ENCODE results near the gene IFT43.

Gene IFT43

DNA sequence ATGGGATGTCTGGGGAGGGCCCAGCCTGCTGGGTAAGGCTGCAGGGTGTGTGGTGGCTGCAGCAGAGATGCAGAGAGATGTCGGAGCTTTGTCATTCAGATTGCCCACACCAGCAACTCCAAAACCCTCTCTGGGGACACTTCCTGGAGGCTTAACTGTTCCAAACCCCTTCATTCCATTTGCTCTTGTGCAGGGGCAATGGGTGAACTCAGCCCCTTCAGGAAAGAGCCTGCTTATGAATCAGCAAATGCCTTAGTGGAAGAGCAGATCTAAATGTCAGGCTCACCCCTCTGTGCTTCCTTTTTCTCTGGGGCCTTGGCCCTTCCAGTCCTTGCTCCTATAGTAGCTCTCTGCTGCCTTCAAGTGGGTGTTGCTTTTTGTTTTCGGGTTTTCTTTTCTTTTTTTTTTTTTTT lies 129.5 kb downstream of the IFT43 start:
- no peak for DNase-seq

DNA sequence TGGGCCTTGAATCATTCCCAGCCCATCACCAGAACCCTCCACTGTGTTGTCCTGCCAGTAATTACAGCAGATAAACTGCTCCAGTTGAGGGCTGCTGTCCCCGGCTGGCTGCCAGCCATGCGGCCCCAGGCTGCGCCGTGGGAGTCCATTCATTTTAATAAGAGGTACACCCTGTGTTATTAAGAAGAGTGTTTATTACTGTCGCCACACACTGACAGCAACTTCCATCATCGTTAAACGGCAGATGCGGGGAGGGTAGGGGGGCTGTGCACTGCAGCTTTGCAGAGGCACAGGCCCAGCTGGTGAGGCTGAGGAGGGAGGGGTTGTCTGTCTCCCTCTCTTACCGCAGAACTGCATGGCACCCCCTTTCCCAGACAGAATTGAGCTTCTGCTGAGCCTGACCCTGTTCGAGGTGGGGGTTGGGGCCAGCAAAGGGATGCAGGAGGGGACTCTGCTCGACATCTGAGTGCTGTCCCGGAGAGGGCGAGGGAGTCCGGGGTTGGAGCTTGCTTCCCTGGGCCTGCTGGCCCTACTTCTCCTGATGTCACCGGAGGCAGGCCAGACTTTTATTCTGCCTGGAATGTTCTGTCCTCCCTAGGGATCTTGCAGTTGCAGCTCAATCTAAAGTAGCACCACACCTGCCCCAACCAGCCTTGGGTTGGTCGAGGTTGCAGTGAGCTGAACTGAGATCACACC lies 132.4 kb downstream of the IFT43 start:
- DNase-seq: no peak

DNA sequence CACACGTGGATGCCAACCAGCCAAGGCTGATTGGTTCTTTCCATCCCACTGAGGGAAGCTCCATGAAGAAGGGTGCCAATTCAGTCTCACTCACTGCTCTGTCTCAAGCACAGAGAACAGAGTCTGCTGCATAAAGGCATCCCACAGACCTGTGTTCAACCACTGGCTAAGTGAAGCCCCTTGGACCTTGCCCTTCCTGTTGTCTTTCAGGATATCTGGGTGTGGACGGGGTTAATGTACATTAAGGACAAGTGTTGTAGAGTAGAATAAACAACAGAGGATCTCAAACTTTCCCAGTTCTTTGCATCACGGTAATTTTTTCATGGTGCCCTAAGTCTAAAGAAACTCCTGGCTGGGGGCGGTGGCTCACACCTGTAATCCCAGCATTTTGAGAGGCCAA lies 133.0 kb downstream of the IFT43 start:
- no peak for DNase-seq

DNA sequence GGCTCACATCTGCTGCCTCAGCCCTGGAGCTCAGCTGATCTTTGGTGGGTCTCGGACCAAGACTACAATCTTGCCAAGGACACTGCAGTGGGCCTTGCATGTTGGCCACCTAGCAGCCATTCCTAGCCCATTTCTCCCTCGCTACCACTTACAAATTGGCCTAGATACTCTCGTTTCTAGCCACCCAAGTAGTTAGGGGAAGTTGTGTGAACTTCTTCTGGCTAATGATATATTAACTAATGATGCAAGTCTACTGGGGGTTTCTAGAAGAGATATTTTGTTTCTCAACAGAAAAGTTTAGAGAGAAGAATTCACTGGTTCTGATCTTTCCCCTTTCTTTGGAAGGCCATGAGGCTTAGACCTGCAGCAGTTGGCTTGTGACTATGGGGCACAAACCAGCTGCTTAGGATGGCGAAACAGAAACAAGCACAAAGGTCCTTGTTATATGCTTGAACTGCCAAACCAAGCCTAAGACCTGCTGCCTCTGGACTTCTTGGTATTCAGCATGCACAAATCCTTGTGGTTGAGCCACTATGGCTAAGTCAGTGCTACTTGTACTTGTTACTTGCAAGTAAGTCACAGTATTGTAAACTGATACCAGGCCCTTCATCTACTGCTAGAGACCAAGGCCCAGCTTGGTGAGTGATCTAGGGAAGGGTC lies 135.7 kb downstream of the IFT43 start:
- DNase-seq: no peak

DNA sequence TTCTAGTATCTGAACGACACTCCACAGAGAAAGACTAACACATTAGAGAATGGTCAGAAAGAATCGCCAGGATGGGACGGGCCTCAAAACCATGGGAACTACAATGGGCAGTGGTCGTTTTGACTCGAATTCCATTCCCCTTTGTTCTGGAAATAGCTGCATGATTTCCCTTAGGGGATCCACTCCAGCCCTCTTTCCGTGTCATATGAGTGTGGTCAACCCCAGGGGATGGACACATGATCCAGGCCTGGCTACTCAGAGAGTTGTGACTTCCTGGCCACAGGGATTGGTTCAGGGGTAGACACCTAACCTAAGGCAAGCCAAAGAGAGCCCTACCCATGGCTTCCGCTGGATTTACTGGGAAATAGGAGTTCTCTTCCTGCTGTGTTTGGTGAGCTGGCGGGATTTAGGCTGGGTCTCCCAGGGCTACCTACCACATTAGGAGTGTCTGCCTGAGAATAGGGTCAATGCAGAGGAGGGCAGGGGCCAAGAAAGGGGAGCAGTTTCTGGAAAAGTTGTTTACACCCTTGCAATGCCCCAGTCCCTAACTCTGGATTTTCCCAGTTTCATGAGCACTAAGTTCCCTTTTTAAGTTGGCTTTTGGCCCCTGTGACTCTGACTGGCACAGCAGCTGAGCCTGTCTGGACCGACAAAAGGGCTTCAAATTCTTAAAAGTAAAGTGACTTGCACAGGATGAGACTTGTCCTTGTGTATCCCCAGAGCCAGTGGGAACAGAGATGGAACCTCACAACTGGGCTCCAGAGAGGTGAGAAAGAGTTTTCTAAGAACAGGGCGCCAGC lies 138.1 kb downstream of the IFT43 start:
- DNase-seq: no peak

DNA sequence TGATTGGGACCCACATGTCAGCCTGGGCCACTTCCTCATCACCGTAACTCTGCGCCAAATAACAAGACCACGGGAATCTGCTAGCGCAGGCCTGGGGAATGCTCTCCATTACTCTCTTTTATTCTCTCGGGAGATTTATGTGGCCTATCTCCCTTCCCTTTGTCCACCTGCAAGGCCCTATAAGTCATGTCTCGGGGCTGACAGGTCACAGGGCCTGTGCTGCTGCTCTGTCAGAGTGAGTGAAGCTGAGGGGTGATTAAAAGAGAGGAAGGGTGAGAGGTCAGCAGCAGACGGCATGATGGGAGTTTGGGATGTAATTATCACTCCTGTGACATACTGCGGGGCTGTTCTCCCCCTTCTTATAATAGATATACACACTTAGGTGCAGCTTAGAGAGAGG lies 139.9 kb downstream of the IFT43 start:
- no peak for DNase-seq

DNA sequence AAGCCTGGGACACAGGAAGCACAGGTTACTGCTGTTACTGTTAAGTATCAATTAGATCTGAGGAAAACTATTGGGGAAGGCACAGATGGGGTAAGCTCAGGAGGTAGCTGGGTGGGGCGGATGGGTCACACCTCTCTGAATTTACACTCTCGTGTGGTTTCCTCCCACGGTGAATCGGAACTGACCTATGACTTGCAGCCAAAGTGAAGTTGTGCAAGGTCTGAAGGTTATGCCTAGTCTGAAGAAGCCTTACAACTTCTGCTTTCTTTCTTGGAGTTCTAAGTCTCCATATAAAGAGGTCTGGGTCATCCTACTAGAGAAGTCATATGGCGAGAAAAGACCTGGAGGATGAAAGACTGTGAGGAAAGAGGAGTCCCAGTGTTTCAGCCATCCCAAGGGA lies 140.5 kb downstream of the IFT43 start:
- no peak for DNase-seq

DNA sequence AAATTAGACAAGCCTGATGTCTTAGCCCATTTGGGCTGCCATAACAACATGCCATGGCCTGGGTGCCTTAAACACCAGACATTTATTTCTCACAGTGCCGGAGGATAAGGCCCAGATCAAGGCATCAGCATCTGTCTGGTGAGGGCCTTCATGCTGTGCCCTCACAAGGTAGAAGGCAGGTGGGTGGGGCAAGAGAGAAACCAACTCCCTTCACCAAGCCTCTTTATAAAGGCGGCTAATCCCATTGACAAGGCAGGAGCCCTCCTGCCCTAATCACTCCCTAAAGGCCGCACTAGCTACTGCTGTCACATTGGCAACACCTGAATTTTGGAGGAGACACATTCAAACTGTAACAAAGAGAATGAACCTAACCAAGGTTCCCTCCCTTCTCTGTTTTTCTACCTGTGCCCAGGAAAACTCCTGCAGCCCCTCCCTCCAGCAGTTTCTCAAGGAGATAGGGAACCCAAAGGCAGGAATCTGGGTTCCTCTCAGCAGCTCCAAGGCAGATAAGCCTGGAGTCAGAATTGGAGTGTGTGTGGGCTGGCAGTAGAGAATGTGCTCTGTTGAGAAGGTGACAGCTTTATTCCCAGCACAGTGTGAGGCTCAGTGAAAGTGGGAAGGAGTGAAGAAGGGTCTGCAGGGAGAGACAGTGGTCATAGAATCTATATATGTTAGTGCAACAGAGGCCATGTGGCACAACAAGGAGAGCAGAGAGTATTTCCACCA lies 144.5 kb downstream of the IFT43 start:
- no peak for DNase-seq

DNA sequence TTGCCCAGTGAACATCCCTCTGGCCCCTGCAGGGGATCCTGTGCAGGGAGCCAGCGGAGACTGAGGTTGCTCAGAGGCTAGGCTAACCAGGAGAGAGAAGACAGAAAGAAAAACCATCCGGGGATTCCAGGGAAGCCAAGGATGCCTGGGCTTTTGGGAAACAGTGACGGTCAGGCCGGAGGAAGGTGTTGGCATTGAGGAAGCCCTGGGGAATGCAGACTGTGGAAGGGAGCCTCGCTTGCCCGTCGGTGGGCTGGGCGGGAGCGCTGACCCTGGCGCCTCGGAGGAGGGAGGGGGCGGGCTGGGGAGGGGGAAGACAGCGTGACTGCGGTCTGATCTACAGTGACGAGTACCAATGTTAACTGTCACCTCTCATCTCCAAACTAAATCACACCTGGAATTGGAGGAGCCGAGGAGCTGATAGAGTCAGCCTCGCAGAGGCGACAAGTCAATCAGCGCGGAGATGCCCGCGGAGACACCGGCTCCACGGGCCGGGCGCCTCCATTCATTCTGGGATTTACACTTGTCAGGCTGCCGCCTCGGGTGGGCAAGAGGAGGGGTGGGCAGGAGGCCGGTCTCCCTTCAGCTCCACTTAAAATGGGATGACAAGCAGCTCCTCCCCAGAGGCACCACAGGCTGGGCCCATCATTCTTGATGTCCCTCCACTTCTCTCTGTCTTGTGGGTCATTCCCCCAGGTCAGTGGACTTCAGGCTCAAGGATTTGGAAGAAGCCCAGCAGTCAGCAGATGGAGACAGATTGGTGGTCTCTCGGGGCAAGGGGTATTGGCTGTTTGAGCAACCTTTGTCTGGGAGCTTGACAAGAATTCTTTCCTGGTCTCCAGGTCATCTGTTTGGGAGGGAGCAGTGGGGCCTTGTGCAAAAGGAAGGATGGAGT lies 145.8 kb downstream of the IFT43 start:
- no peak for DNase-seq

DNA sequence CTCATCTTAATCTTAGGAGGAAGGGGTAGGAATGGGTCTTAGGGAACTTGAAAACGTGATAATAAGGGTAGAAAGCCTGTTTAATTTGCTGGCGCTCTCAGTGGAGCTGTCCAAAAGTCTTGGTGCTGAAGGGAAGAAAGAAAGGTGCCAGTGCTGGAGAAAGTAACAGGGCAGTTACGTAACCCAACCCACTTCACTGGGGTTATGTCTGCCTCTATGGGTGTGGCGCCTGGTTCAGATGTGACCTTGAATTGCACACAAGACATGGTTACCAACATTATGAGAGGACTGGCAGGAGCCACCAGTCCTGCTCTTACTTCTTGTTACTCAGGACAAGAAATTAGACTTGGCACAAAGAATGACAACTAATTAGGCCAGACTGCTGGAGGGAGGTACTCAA lies 147.5 kb downstream of the IFT43 start:
- DNase-seq: no peak
